ENCODE data around the gene GGT1.
"Not testable (repeated sequence)": the region's sequence is repeated elsewhere in the genome, so short reads cannot be mapped to it uniquely, and the experiment has no call there.

The GGT1 gene

GRCh38 chr22:24599958-24600715 is 2.9 kb upstream of the GGT1 start:
- not testable (repeated sequence) for DNase-seq

- DNase-seq, result no peak
These were observed 1.5 kb upstream of the GGT1 start for GRCh38 chr22:24601217-24602104.

GRCh38 chr22:24602105-24602749 is 766 bp upstream of the GGT1 start:
- DNase-seq, result not testable (repeated sequence)

GRCh38 chr22:24603770-24604629 is 1.0 kb downstream of the GGT1 start:
- peak; percentile 47 for DNase-seq

- DNase-seq, result not testable (repeated sequence)
These were observed 3.3 kb downstream of the GGT1 start for GRCh38 chr22:24606340-24606739.

- peak; percentile 35 for DNase-seq
These were observed 4.5 kb downstream of the GGT1 start for GRCh38 chr22:24607429-24607983.

- DNase-seq, result not testable (repeated sequence)
These were observed 5.3 kb downstream of the GGT1 start for GRCh38 chr22:24608327-24608726.

- not testable (repeated sequence) for DNase-seq
These were observed 6.9 kb downstream of the GGT1 start for GRCh38 chr22:24609888-24610287.

GRCh38 chr22:24614794-24615193 is 11.8 kb downstream of the GGT1 start:
- DNase-seq, result not testable (repeated sequence)

GRCh38 chr22:24621244-24621643 is 18.3 kb downstream of the GGT1 start:
- not testable (repeated sequence) for DNase-seq

- not testable (repeated sequence) for DNase-seq
These were observed 19.6 kb downstream of the GGT1 start for GRCh38 chr22:24622596-24622995.

GRCh38 chr22:24627911-24628310 is 24.9 kb downstream of the GGT1 start:
- DNase-seq, result not testable (repeated sequence)

- not testable (repeated sequence) for DNase-seq
These were observed 26.1 kb downstream of the GGT1 start for GRCh38 chr22:24629069-24629468.

GRCh38 chr22:24630812-24631427 is 27.9 kb downstream of the GGT1 start:
- not testable (repeated sequence) for DNase-seq

GRCh38 chr22:24631430-24632122 is 28.6 kb downstream of the GGT1 start:
- DNase-seq, result not testable (repeated sequence)

- not testable (repeated sequence) for DNase-seq
These were observed 29.6 kb downstream of the GGT1 start for GRCh38 chr22:24632642-24633041.

GRCh38 chr22:24633231-24634023 is 30.4 kb downstream of the GGT1 start:
- not testable (repeated sequence) for DNase-seq

- not testable (repeated sequence) for DNase-seq
These were observed 31.9 kb downstream of the GGT1 start for GRCh38 chr22:24634776-24635389.

- not testable (repeated sequence) for DNase-seq
These were observed 33.5 kb downstream of the GGT1 start for GRCh38 chr22:24636513-24636912.
